ENCODE results near the gene HSF2BP. TPM values are rescaled to one million over a fixed set of nuclear protein-coding genes. Genes with fewer than 3 reads are reported as not detected.
"Not testable (repeated sequence)": the region's sequence is repeated elsewhere in the genome, so short reads cannot be mapped to it uniquely, and the experiment has no call there.

Gene HSF2BP

GRCh38 chr21:43498065-43498464, 161.2 kb downstream of the HSF2BP start:
- not testable (repeated sequence) for H3K9ac ChIP-seq (ENCODE audit: low read depth, low read length); H3K9me3 ChIP-seq (replicated peaks; ENCODE audit: low read length); H3K27me3 ChIP-seq (ENCODE audit: control insufficient read depth, insufficient read depth, low read length); H3K4me2 ChIP-seq (ENCODE audit: low read length); H3K4me3 ChIP-seq (ENCODE audit: low read length); H3K4me1 ChIP-seq (ENCODE audit: control insufficient read depth, insufficient read depth, low read length); H3K36me3 ChIP-seq (ENCODE audit: insufficient read depth, low read length)

GRCh38 chr21:43494279-43495012, 164.8 kb downstream of the HSF2BP start:
- H3K4me3 ChIP-seq (ENCODE audit: low read length); H3K4me2 ChIP-seq (ENCODE audit: low read length); H3K27me3 ChIP-seq (ENCODE audit: control insufficient read depth, insufficient read depth, low read length); H3K4me1 ChIP-seq (ENCODE audit: control insufficient read depth, insufficient read depth, low read length); H3K9ac ChIP-seq (ENCODE audit: low read depth, low read length); H3K9me3 ChIP-seq (replicated peaks; ENCODE audit: low read length); H3K36me3 ChIP-seq (ENCODE audit: insufficient read depth, low read length): not testable (repeated sequence)

- not testable (repeated sequence) for H3K4me3 ChIP-seq (ENCODE audit: low read length); H3K27me3 ChIP-seq (ENCODE audit: control insufficient read depth, insufficient read depth, low read length); H3K4me1 ChIP-seq (ENCODE audit: control insufficient read depth, insufficient read depth, low read length); H3K36me3 ChIP-seq (ENCODE audit: insufficient read depth, low read length); H3K4me2 ChIP-seq (ENCODE audit: low read length); H3K9me3 ChIP-seq (replicated peaks; ENCODE audit: low read length); H3K9ac ChIP-seq (ENCODE audit: low read depth, low read length)
Observed at GRCh38 chr21:43493471-43493870, 165.8 kb downstream of the HSF2BP start.

GRCh38 chr21:43488235-43488634, 171.1 kb downstream of the HSF2BP start:
- not testable (repeated sequence) for H3K4me1 ChIP-seq (ENCODE audit: control insufficient read depth, insufficient read depth, low read length); H3K4me3 ChIP-seq (ENCODE audit: low read length); H3K9ac ChIP-seq (ENCODE audit: low read depth, low read length); H3K4me2 ChIP-seq (ENCODE audit: low read length); H3K36me3 ChIP-seq (ENCODE audit: insufficient read depth, low read length); H3K27me3 ChIP-seq (ENCODE audit: control insufficient read depth, insufficient read depth, low read length); H3K9me3 ChIP-seq (replicated peaks; ENCODE audit: low read length)

- not testable (repeated sequence) for H3K4me2 ChIP-seq (ENCODE audit: low read length); H3K9me3 ChIP-seq (replicated peaks; ENCODE audit: low read length); H3K4me3 ChIP-seq (ENCODE audit: low read length); H3K27me3 ChIP-seq (ENCODE audit: control insufficient read depth, insufficient read depth, low read length); H3K4me1 ChIP-seq (ENCODE audit: control insufficient read depth, insufficient read depth, low read length); H3K36me3 ChIP-seq (ENCODE audit: insufficient read depth, low read length); H3K9ac ChIP-seq (ENCODE audit: low read depth, low read length)
Observed at GRCh38 chr21:43486051-43486450, 173.2 kb downstream of the HSF2BP start.

GRCh38 chr21:43485016-43485415, 174.3 kb downstream of the HSF2BP start:
- not testable (repeated sequence) for H3K36me3 ChIP-seq (ENCODE audit: insufficient read depth, low read length); H3K4me3 ChIP-seq (ENCODE audit: low read length); H3K4me2 ChIP-seq (ENCODE audit: low read length); H3K27me3 ChIP-seq (ENCODE audit: control insufficient read depth, insufficient read depth, low read length); H3K4me1 ChIP-seq (ENCODE audit: control insufficient read depth, insufficient read depth, low read length); H3K9ac ChIP-seq (ENCODE audit: low read depth, low read length); H3K9me3 ChIP-seq (replicated peaks; ENCODE audit: low read length)

GRCh38 chr21:43479197-43479596, 180.1 kb downstream of the HSF2BP start:
- not testable (repeated sequence) for H3K4me1 ChIP-seq (ENCODE audit: control insufficient read depth, insufficient read depth, low read length); H3K4me3 ChIP-seq (ENCODE audit: low read length); H3K27me3 ChIP-seq (ENCODE audit: control insufficient read depth, insufficient read depth, low read length); H3K9me3 ChIP-seq (replicated peaks; ENCODE audit: low read length); H3K4me2 ChIP-seq (ENCODE audit: low read length); H3K36me3 ChIP-seq (ENCODE audit: insufficient read depth, low read length); H3K9ac ChIP-seq (ENCODE audit: low read depth, low read length)

Small RNAs within 50 kb of the gene (small RNA-seq; reads per million reads assigned to genes)
- not detected for gene MIR6070
